Heart left ventricle (tissue), 13 donors: ENCODE data around the gene TMOD3.

Experiments
- POLR2A ChIP-seq, 2 donors: fragments of 450-650 bp; IDR thresholded peaks; one replicate each; pipeline ENCODE4 v1.6.1; 2017; ENCODE audit warnings: antibody characterized with exemption in 2 of 2, mild to moderate bottlenecking in 2 of 2, moderate library complexity in 2 of 2
- TF ChIP-seq, protein P1 (sequence below), 12 donors: fragments of 200-600 bp; sonication (generic) in 4 of 12; IDR thresholded peaks; one replicate each; pipeline versions ENCODE4 v1.5.0 to v1.8.0; 2018 to 2022; ENCODE audit warnings: antibody characterized with exemption in 12 of 12, mild to moderate bottlenecking in 5 of 12
- donor health status: ischemic (EF 13 %, LVEDD 7.1; RV severe dilation, severe dysfunction).
- donor health status: DM: no; HTN: yes; CAD: no.
- donor health status: DM: no; HTN: no; CAD: no.
- donor health status: ischemic (EF 25% LVEDD 6.9; RV normal size, moderate dysfunction).
- donor health status: ischemic (EF 25% LVEDD 5.7; RV mildly dilated, moderate dysfunction).
- donor health status: ischemic (EF 35%, LVEDD 5.7; RV mildly dilated, moderate dysfunction).
- donor health status: nonischemic (EF 11% LVEDD 7.7; RV severe dilation, severe dysfunction).
- donor health status: DM: yes; HTN: yes; CAD: no.
- donor health status: PGD.
- donor health status: ischemic (EF 29% LVEDD 5.4; RV normal size, mild dysfunction).
- donor health status: nonischemic (EF 23%, LVEDD 6.1; RV moderate dilation, normal function).

DNA sequence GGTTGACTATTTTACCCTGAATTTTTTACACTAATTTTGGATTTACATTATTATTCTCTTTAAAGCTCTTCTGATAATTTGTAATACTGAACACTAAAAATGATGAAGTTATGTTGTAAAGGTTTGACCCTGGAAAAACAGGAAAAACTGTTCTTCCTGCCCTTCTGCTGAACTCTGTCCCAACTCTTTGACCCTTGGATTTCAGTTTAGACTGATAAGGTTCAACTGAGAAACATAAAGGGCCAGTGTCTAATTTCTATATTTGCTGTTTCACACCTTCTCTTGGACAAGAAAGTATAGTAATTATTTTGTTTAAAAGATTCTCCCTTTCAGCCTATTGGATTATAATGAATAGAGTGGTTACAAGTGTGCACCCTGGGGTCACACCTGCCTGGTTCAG lies 12.8 kb upstream of the TMOD3 start:
- TF ChIP-seq, protein P1, sequence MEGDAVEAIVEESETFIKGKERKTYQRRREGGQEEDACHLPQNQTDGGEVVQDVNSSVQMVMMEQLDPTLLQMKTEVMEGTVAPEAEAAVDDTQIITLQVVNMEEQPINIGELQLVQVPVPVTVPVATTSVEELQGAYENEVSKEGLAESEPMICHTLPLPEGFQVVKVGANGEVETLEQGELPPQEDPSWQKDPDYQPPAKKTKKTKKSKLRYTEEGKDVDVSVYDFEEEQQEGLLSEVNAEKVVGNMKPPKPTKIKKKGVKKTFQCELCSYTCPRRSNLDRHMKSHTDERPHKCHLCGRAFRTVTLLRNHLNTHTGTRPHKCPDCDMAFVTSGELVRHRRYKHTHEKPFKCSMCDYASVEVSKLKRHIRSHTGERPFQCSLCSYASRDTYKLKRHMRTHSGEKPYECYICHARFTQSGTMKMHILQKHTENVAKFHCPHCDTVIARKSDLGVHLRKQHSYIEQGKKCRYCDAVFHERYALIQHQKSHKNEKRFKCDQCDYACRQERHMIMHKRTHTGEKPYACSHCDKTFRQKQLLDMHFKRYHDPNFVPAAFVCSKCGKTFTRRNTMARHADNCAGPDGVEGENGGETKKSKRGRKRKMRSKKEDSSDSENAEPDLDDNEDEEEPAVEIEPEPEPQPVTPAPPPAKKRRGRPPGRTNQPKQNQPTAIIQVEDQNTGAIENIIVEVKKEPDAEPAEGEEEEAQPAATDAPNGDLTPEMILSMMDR (IDR thresholded peaks at IDR 0.05), result no peak
- no peak for TF ChIP-seq POLR2A (IDR thresholded peaks at IDR 0.05)
